ENCODE results near the gene MAP2K5.

GRCh38 chr15:67547064-67547463 lies 4.6 kb downstream of the MAP2K5 start:
- TF ChIP-seq CTCF (conservative IDR thresholded peaks at IDR 0.05) = no peak
- no peak for TF ChIP-seq ZFX (IDR thresholded peaks at IDR 0.05)
